ENCODE data around the gene SEC11C.
A peak's percentile ranks its signal among the peaks of the same experiment; 100 is the strongest.
"Not testable (repeated sequence)": the region's sequence is repeated elsewhere in the genome, so short reads cannot be mapped to it uniquely, and the experiment has no call there.

Gene SEC11C

DNA sequence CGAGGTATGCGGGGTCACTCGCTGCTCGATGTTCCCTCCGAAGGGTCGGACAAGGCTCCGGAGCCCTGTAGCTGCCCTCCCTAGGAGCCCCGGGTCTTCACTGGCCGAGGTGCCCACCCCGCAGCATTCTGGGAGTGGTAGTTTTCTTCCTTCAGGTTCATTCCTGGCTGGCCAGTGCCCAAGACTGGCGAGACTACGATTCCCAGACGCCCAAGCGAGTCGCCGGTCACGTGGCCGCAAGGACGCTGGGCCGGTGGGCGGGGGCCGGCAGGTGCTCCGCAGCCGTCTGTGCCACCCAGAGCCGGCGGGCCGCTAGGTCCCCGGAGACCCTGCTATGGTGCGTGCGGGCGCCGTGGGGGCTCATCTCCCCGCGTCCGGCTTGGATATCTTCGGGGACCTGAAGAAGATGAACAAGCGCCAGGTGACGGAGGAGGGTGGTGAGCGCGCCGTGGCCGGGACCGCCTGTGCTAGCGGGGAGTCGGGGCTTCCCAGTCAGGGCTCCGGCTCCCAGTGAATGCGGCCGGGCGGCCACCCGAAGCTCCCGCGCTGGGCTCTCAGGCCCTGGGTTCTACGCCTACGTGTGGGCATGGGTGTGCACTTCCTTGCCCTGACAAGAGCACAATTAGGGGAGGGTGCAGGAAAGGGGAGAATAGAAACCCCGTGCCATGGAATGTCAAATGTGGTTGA is at the start of gene SEC11C:
TSS of gene SEC11C (plus strand) at position 270 of the 687 bp plus-strand sequence. CDS start at position 335, 65 bp downstream.
- DNase-seq = peak; percentile 98

DNA sequence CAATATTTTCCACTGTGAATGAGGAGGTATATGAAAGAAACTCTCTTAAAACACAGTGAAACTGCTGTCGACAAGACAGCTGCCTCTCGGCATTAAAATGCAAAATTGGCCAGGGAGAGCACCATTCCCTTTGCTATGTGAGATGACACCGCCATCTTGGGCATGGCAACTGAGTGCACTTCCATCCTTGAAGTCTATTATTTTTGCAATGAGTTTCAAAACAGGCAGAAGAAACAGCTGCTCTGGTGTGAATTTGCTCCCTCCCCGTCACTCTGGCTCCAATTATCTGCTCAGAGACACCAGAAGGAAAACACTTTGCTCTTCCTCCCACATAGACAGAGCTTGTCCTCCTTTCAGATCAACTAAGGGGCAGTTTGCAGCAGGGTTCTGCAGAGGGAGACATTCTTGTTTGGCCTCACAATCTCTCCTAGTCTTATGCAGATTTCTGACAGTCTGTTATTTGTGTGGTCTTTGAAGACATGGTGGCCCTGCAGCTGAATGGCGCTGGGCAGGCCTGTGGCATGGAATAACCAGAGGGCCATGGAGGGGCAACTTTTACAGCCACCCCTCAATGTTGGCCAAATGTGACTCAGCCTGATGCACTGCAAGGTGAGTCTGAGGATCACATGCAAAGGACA is 48.6 kb upstream of the SEC11C start:
- DNase-seq = no peak

DNA sequence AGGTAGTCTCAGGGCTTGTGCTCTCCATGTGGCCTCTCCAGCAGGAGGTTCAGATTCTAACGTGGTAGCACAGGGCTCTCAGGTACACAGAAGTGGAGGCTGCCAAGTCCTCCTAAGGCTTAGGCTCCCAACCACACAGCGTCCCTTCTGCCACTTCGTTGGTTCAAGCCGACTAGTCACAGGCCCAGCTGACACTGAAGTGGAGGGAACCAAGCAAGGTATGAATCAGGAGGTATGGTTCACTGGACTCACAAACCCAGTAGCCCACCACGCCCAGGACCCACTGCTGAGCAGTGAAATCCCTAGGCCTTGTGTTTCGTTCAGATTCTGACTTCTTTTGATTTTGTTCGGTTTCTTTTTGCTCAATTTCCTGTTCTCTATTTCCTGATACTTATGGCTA is 46.0 kb upstream of the SEC11C start:
- DNase-seq = no peak

DNA sequence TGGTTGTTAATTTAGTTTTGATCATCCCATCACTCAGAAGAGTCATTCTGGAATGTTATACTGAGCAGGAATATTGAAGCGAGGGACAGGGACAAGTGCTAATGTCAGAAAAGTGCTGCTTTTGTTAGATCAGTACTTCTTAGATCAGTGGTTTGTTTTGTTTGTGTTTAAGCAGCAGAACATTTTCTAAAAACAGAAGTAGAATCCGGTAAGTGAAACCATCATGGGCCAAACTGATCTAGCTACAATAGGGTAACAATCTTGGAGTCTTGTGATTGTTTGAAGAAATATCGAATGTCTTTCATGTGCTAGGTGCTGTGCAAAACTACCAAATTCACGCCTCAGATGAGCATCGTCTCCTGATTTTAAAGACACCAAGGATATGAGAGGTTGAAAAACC is 45.1 kb upstream of the SEC11C start:
- no peak for DNase-seq

DNA sequence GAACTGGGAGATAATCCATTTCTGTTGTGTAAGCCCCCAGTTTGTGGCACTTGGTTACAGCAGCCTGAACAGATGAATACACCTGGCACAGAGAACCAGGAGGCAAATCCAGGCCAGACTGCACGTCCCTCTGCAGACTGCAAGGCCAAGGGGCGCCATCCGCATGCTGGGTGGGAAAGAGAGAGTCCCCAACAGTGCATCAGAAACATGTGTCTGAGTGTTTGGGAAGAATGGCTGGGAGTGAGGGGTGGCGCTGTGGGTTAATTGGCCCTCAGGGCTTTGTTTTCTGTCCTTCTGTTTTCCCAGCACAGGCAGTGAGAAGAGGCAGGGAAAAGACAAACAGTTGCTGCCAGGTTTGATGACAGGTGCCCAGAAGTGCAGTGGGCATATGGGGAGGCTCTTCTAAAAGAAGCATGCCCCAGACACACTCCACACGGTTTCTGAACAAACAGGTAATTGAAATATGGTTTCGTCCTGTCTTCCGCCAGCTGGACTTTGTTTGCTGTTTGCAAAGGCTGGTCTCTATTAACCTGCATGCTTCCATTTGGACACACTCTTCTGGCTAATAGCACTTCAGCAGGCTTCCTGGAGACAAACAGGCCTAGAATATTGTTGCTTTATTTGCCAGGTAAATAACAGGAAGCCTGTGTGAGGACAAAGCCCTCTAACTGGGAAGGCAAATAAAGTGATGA is 43.4 kb upstream of the SEC11C start:
- no peak for DNase-seq

DNA sequence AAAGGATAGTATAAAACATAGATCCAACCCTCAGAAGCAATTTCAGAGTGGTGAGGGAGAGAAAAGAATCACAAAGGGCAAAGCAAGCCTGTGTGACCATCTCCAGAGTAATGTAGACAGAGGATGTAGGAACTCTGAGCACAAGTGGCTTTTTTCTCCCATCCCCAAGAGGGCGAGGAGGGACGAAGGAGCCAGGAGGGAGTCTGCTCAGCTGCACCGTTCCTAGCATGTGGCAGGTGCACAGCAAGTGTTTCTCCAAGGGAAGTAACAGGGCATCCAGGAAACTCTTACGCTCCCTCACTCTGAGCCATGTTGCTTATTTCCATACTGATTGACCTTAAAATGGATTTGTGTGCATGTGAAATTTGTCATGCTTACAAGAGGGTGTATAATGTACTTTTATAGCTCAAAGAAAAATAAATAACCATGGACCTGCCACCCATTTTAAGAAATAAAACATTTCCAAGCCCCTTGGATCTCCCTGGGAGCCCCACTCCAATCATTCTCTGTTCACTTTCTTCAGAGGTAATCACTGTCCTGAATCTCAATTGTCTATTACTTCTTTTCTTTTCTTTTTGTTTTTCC is 37.8 kb upstream of the SEC11C start:
- DNase-seq = no peak

DNA sequence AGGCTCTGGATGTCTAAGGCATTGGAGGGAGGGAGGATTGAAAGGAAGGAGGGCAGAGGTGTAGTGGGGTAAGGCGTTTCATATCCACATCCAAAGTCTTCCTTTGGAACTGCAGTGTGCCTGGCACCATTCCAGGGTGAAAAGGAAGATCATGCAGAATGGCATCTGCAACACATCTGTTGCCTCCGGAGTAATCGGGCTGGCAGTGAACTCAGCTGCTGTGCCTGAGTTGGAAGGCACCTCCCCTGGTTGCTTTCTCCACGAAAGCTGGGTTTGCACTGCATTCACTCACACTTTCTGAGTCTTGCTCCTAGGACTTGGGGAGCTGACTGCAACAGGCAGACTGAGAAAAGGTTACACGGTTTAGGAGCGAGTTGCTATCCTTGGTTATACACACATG is 30.3 kb upstream of the SEC11C start:
- no peak for DNase-seq

DNA sequence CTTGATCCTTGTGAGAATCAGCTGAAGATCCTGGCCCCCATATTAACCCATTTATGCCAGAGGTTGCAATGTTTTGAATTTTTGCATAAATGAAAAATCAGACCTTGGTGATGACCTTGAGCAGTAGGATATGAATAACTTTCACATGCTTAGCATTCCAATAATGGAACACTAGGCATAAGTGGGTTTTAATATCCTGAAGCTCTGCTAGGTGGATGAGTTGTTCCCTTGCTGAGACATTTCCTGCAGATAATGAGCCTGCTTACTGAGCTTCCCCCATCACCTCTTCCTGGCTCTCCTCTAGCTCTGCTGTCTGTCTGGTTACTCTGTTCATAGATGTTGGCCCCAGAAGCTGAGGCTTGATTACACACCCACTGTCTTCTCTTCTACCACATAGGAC is 25.5 kb upstream of the SEC11C start:
- no peak for DNase-seq

DNA sequence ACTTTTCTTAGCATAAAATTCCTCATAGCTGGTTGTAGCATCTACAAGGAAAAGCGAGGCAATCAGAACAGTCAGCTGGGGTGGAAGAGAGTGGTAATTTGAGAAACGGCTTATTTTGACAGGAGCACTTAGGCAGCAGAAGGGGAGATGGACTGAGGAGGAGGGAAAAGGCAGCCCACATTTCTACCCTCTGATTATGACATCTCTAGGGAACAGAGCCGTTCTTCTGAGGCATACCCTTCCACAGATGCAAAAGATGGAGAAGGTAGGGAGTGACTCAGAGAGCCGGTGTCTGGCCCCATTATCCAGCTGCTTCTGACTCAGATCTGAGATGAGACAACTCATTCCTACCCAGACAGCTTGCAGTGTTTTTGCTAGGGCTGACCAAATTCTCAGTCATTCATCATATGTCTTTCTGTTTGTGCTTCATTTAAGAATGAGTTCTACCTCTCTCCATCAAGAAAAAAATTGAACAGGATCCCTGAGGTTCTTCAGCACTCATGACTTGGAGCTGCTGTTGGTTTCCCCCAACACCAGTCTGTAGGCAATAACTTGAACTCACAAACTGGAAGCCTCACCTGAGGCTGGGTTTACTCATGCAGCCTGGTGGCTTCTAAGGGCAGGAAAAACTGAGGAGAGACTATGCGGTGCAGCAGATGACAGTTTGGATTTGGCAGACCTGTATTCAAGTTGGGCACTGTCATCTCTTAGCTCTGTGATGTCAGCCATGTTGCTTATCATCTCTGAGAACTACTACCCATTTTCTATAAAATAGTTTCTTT is 15.9 kb upstream of the SEC11C start:
- peak; percentile 88 for DNase-seq

DNA sequence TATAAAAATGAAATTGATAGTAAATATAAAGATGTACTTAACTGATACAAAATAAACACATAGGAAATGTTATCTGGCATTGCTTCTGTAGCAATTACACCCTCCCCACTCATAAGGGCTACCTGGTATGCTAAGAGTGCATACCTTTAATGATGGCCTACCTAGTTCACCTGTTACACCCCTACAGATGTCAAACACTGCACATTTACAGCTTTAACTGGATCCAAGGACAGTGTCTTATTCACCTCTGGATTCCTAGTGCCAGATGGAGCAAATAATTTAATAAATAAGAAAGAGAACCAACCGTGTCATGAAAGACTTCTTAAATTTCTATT is 15.3 kb upstream of the SEC11C start:
- no peak for DNase-seq

DNA sequence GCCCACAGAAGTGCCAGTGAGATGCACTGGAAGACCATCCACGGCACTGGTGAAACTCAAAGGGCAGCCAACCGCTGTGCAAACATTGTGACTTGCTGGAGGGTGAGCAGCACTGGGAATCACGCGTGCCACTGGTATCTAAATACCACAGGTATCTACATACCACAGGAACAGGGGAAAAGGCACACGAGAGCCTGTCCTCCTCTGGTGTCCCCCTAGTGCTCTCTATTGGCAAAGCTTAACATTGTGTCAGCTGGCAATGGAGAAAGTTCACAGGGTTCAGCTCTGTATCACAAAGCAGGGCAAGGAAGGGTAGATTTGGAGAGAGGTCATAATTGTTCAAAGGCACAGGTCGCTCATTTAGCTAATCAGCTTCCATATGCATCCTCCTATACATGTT is 12.6 kb upstream of the SEC11C start:
- no peak for DNase-seq

DNA sequence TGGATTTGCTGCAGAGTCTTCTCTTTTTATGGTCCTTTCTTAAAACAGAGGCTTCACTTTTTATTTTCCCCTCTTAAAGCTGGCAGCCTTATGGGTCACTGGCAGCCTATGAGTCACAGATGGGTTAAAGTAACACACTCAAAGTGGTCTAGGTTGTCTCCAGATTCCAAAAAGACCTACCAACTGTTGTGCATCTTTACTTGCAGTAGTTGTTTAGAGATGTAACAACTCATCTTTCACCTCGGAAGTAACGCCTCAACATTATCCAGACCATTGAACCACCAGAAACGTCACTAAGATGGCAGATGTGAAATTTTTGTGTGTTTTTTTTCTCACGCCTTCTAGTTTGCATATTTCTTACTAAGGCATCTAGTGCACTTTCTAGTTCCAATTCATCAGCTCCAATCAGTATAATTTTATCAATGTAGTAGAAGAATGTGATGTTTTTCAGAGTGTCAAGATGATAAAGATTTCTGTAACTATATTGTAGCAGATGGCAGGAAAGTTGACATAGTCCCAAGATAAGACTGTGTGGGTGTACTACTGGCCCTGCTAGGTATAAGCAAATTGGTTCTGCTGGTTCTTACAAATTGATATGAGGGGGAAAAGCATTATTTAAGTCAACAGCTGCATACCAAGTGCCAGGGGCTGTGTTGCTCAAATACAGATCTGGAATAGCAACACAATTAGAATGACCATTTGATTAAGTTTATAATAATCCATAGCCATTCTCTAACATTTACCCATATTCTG is 9.6 kb upstream of the SEC11C start:
- no peak for DNase-seq

DNA sequence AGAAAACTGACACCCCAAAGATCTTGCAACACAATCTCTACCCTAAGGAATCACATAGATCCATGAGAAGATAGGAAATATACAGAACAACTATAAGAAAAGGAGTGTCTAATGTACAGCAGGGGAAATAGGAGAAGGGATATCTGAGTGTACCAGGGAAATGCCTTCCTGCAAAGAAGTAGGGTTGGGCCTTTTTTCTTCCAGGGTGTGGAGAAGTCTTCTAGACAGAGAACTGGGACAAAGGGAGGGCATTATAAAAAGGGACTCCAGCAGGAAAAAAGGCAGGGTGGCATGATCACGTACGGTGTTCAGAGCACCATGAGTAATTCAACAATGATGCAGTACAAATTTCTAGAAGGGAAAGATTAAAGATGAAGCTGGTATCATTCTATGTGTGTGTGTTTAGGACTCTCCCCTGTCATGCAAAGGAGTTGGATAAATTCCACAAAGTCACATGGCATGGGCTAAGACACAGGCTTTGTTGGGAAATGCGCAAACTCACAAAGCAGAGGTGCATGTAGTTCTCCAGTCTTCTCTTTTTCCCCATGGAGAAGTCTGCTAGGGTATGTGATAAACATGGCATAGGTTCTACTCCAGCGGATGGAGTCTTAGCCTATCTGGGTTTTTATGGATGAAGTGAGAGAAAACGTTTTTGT is 6.7 kb upstream of the SEC11C start:
- no peak for DNase-seq

DNA sequence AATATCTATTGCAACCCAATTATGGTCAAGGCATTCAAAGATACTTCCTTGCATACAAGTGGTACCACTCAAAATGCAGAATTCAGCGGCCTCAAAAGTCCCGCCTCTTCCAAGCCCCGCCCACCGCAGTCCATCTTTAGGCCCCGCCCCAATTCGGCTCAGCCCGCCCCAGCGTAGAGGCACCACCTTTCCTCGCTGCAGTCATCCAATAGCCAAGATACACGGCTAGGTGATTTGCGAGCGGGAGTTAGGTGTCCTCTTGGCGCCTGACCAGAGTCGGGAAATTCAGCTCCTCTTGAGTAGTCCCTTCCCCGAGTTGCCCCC is 431 bp upstream of the SEC11C start:
- peak; percentile 95 for DNase-seq

DNA sequence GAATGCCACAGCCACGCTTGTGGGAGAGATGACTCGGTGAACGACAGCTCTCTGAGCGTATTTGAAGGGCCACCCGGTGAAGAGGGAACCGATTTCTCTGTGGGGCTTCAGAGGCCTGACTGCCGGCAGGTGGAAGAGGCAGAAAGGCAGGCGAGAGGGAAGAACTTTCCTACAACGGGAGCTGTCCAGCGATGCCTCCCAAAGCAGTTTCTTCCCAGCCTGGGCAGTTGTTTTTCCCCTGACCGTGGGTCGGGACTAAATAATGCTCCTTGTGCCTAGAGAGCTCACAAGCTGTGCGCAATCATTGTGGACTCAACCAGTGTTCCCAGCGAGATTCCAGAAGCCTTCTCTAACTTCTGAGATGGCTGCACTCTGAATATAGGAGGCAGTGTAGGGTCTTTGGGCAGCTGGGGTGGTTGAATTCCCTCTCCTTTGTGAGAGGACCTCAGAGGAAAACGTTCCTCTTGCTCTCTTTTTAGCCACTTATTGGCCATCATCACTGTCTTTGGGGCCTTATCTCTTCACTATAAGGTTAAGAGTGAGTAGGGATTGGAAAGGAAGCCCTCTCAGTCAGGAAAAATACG is 710 bp downstream of the SEC11C start:
- DNase-seq = no peak

DNA sequence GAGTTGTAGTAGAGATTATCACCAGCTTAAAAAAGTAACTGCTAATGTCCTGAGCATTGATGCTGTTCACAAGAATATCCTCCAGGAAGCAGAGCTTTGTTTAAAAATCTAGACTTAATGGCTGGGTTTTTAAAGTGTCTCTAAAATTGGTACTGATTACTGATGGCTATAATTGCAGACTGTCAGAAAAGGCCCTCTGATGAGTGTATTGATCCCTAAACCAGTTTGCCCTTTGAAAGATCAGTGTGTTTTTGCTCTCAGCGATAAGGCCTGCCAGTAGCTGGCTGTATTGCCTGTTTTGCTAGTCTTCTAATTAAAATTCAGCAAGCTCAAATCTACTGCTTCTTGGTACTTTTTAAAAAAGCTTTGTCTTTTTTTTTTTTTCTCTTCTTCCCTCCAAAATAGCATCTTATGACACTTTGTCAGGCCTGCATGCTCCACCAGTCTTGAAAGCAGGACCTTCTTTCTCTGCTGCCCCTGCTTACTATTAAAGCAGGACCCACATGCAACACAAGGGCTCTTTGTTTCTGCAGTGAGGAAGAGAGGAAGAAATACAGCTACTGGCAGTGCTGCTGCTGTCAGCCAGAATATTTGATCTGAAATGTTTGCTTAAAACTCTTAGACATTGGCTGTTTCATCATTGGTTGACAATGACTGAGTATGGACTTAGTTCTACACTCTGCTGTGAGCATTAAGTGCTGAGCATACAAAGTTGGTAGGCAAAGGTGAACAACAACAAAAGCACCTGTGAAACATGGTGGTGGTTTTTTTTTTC is 1.8 kb downstream of the SEC11C start:
- peak; percentile 42 for DNase-seq

DNA sequence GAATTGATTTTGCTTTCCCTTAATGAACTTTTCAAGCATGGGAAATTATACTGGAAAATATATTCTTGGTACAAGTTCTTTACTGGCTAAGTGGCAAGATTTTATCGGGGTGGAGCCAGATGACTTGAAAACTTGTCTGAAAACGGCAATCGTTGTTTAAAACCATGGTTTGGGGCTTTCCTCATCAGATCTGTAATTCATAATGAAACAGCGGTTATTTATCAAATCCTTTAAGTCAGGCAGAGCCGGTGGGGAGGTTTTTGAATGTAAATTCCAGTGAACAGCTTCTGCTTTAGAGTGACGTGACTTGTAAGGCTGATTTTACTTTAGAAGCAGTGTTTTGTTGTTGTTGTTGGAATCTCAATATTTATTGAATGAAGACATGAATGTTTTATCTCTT is 2.6 kb downstream of the SEC11C start:
- peak; percentile 84 for DNase-seq

DNA sequence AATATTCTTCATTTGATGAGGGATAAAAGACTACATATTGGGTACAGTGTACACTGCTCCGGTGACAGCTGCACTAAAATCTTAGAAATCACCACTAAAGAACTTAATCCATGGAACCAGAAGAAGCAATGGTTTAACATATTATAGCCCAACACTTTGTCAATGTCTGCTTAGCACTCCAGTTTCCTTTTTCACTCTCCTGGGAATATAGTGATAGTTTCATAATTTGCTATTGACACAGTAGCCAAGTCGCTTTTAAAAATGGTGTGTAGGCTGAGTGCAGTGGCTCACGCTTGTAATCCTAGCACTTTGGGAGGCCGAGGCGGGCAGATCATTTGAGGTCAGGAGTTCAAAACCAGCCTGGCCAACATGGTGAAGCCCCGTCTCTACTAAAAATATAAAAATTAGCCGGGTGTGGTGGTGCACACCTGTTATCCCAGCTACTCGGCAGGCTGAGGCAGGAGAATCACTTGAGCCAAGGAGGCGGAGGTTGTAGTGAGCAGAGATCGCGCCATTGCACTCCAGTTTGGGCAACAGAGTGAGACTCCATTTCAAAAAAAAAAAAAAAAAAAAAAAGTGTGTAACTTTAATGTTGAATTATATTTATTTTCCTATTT is 3.2 kb downstream of the SEC11C start:
- DNase-seq = not testable (repeated sequence)

DNA sequence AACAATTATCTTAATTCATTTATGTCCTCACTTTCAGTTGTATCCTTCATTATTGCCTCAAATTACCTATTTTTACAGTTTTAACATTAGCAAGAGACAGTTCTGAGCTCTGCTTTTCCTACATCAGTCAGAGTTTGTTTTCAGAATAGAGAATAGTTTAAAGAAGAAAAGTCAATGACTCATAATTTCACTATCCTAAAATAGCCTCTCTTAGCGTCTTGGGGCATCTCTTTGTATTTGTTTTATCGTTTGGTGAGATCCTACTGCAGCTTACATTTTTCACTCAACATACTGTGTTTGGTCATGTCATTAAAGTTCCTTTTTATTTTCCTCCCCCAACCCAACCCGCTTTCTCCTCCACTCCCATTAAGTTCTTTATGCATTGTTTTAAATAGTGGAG is 3.8 kb downstream of the SEC11C start:
- DNase-seq = peak; percentile 50

DNA sequence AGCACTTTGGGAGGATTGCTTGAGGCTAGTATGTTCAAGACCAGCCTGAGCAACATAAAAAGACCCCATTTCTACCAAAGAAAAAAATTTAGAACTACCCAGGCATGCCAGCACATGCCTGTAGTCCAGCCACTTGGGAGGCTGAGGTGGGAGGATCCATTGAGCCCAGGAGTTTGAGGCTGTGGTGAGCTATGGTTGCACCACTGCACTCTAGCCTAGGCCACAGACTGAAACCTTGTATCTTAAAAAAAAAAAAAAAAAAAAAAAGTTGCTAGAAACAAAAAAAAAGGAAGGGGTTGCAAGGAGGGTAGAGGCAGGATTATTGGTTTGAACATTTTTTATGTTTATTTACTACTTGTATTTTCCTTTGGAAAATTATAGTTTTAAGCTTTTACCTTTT is 4.8 kb downstream of the SEC11C start:
- DNase-seq = no peak
